LNCAP (cell line): ENCODE data around the gene FGFBP1.

Experiments
- CTCF ChIP-seq: fragments of 450-650 bp; IDR thresholded peaks from 2 replicates; pipeline ENCODE4 v1.5.1; 2017; ENCODE audit warnings: mild to moderate bottlenecking

FGFBP1 gene

GRCh38 chr4:15956179-15956850 is 17.8 kb upstream of the FGFBP1 start:
- TF ChIP-seq CTCF, result peak; percentile 93

DNA sequence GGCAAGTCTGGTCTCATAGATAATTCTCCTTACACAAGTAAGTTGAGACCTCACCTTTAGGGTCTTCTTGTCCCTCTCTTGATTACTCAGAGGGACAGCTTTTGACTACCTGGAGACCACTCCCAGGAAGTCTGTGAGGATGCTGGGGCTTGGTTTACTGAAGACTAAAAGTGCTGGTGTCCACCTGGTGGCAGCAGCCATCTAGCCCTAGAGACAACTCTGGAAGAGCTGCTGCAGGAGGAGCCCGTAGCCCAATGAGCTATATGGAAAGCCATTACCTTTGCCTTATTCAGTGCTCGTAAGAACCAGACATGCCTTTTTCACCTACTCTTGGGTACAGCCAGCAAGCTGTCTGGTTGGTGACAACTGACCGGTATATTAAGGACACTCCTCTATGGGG is 17.1 kb upstream of the FGFBP1 start:
- no peak for TF ChIP-seq CTCF

DNA sequence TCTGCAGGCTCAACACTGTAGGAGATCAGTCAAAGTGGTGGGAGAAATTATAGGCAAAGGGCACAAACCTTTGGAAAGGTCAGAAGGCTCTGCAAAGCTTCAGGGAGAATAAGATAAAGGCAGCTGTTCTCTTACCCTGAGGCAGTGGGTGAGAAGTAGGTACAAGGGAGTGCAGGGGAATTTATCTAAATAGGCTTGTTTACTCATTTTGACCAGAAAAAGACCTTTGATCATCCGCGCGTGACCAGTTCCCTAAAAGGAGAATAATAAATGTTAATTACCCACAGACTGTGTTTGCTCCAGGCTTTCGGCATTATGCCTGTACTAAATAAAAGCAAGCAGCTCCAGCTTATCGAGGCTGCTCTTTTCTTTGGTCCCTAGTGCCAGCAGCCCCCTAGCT is 15.1 kb upstream of the FGFBP1 start:
- TF ChIP-seq CTCF, result no peak

DNA sequence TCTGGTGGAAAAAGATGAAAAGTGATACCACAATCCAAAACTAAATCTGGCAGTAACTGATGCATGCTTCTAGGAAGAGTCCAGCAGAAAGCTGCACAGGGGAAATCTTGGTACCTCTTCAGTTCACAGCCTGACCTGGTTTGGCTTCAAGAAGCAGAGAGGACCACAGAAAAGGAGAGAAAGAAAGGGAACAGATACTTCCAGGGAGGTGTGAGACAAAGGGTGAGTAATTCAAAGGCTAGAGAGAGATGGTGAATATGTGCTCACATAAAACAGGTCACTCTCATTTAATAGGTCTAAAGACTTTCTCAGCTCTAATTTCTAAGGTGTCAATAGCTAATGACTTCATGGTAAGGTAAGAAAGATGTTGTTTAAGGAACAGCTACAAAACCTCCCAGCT is 13.2 kb upstream of the FGFBP1 start:
- TF ChIP-seq CTCF, result no peak

DNA sequence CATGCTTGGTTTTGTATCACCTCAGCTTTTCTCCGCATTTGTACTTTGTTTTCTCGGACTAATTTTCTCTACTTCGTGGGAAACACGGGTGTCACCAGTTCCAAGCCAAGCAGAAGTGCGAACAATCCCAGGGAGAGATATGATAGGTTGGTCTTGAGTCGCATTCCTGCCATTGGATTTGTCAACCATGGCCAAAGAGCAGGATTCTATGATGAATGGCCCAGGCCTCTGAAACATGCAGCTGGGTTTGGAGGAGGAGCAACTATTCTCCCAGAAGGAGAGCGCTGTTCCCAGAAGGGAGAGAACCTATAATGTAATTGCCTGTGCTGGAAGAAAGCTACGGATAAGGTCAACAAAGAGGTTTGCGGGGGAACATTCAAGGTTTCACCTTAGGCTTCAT is 10.3 kb upstream of the FGFBP1 start:
- TF ChIP-seq CTCF, result no peak

DNA sequence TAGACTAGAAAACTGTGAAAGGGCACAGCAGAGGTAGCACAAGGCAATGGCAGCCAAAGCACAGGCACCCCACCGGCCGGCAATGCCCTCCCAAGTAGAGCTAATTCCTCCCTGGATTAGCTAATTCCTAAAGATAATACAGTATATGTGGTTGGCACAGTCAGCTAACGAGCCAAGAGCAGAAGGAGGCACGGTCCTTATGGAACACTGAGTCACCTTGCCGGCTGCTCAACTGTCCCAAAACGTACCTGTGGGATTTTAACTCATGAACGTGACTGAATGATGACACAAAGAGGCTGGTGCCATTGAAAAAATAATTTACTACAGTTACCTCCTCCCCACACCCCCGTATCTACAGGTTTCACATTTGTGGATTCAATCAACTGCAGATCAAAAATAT is 9.1 kb upstream of the FGFBP1 start:
- TF ChIP-seq CTCF, result no peak

DNA sequence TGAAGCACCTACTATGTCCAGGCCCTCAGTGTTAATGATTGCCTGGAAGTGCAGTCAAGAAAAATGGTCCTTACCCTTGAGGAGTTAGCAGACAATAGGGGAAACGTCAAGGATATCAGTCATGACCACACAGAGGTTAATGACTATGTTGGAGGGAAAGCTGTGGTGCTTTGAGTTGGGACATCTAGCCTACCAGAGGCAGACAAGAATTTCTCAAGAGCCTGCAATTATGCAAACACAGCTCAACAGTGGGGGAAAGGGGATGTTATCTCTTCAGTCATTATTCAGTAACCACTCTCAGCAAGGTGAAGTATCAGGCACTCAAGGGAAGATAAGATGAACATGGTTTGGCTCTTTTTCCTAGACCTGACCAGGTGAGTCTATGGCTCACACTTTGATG is 7.0 kb upstream of the FGFBP1 start:
- TF ChIP-seq CTCF, result no peak

DNA sequence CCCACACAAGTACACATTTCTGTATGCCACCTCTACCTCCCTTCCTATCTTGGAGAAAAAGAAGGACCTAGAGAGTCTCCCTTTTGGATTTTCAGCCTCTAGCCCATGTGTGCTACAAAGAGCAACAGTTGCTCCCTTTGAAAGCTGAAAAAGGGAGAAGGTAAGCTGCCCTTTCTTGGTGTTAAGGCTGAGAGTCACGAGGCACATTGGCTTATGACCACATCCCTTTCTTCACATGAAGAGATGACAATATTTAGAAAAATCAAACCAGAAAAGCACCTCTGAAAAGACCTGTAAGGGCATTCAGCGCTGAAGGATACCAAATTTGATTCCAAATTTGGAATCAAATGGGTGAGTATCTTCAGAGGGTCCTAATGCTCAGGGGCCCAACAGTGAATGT is 6.4 kb upstream of the FGFBP1 start:
- TF ChIP-seq CTCF, result no peak
